ENCODE results near the gene HRH2.
"Not testable (repeated sequence)": the region's sequence is repeated elsewhere in the genome, so short reads cannot be mapped to it uniquely, and the experiment has no call there.

The HRH2 gene

GRCh38 chr5:175742290-175742994 is 84.6 kb downstream of the HRH2 start:
- H3K27me3 Mint-ChIP-seq, result peaks cover 17% of the 10 kb centered on the region
- no peaks in the 10 kb centered on the region for H3K36me3 Mint-ChIP-seq
- H3K4me1 Mint-ChIP-seq, result no peaks in the 10 kb centered on the region
- no peaks in the 10 kb centered on the region for H3K9me3 Mint-ChIP-seq
- H3K4me3 Mint-ChIP-seq, result no peak overlapping the region
- no peak overlapping the region for H3K27ac Mint-ChIP-seq

GRCh38 chr5:175743676-175744210 is 85.9 kb downstream of the HRH2 start:
- no peaks in the 10 kb centered on the region for H3K36me3 Mint-ChIP-seq

GRCh38 chr5:175745210-175745609 is 87.3 kb downstream of the HRH2 start:
- Mint-ChIP-seq H3K4me1 (no peaks in the 10 kb centered on the region), H3K4me3 (no peak overlapping the region), H3K36me3 (no peaks in the 10 kb centered on the region), H3K27ac (no peak overlapping the region), H3K9me3 (no peaks in the 10 kb centered on the region), H3K27me3 (peaks cover 14% of the 10 kb centered on the region)

More at GRCh38 chr5:175743676-175744210, 85.9 kb downstream of the HRH2 start:
- H3K9me3 Mint-ChIP-seq, result no peaks in the 10 kb centered on the region
- H3K27me3 Mint-ChIP-seq, result peaks cover 17% of the 10 kb centered on the region
- H3K4me3 Mint-ChIP-seq, result no peak overlapping the region
- no peak overlapping the region for H3K27ac Mint-ChIP-seq
- no peaks in the 10 kb centered on the region for H3K4me1 Mint-ChIP-seq

- no peaks in the 10 kb centered on the region for H3K4me1 Mint-ChIP-seq
- H3K36me3 Mint-ChIP-seq, result no peaks in the 10 kb centered on the region
- no peak overlapping the region for H3K4me3 Mint-ChIP-seq
- no peak overlapping the region for H3K27ac Mint-ChIP-seq
- H3K9me3 Mint-ChIP-seq, result no peaks in the 10 kb centered on the region
- peaks cover 14% of the 10 kb centered on the region for H3K27me3 Mint-ChIP-seq
Observed at GRCh38 chr5:175746851-175747250, 89.0 kb downstream of the HRH2 start.

GRCh38 chr5:175747539-175748060 is 89.7 kb downstream of the HRH2 start:
- Mint-ChIP-seq H3K27me3 (peaks cover 17% of the 10 kb centered on the region), H3K4me1 (no peaks in the 10 kb centered on the region), H3K36me3 (no peaks in the 10 kb centered on the region), H3K4me3 (no peak overlapping the region), H3K27ac (no peak overlapping the region), H3K9me3 (no peaks in the 10 kb centered on the region)

- Mint-ChIP-seq H3K27ac (no peak overlapping the region), H3K4me1 (no peaks in the 10 kb centered on the region), H3K27me3 (peaks cover 14% of the 10 kb centered on the region), H3K4me3 (no peak overlapping the region), H3K36me3 (no peaks in the 10 kb centered on the region), H3K9me3 (no peaks in the 10 kb centered on the region)
Observed at GRCh38 chr5:175748650-175749049, 90.8 kb downstream of the HRH2 start.

GRCh38 chr5:175749591-175749990 is 91.7 kb downstream of the HRH2 start:
- peaks cover 19% of the 10 kb centered on the region for H3K27me3 Mint-ChIP-seq
- H3K4me1 Mint-ChIP-seq, result no peaks in the 10 kb centered on the region
- no peaks in the 10 kb centered on the region for H3K36me3 Mint-ChIP-seq
- H3K27ac Mint-ChIP-seq, result no peak overlapping the region
- H3K4me3 Mint-ChIP-seq, result no peak overlapping the region
- H3K9me3 Mint-ChIP-seq, result no peaks in the 10 kb centered on the region

GRCh38 chr5:175750511-175750931 is 92.7 kb downstream of the HRH2 start:
- H3K36me3 Mint-ChIP-seq, result no peaks in the 10 kb centered on the region
- H3K4me1 Mint-ChIP-seq, result no peaks in the 10 kb centered on the region
- H3K27ac Mint-ChIP-seq, result no peak overlapping the region
- no peak overlapping the region for H3K4me3 Mint-ChIP-seq
- peaks cover 27% of the 10 kb centered on the region for H3K27me3 Mint-ChIP-seq
- H3K9me3 Mint-ChIP-seq, result no peaks in the 10 kb centered on the region

GRCh38 chr5:175751369-175751768 is 93.5 kb downstream of the HRH2 start:
- H3K27me3 Mint-ChIP-seq, result peaks cover 29% of the 10 kb centered on the region
- H3K36me3 Mint-ChIP-seq, result no peaks in the 10 kb centered on the region
- H3K4me1 Mint-ChIP-seq, result no peaks in the 10 kb centered on the region
- no peak overlapping the region for H3K27ac Mint-ChIP-seq
- H3K4me3 Mint-ChIP-seq, result no peak overlapping the region
- no peaks in the 10 kb centered on the region for H3K9me3 Mint-ChIP-seq

- no peaks in the 10 kb centered on the region for H3K4me1 Mint-ChIP-seq
- H3K27me3 Mint-ChIP-seq, result peaks cover 35% of the 10 kb centered on the region
- no peak overlapping the region for H3K4me3 Mint-ChIP-seq
- H3K27ac Mint-ChIP-seq, result peak overlapping the region; percentile 48
- no peaks in the 10 kb centered on the region for H3K36me3 Mint-ChIP-seq
- no peaks in the 10 kb centered on the region for H3K9me3 Mint-ChIP-seq
Observed at GRCh38 chr5:175752826-175753535, 95.1 kb downstream of the HRH2 start.

- Mint-ChIP-seq H3K27me3 (peaks cover 35% of the 10 kb centered on the region), H3K9me3 (peaks cover 2% of the 10 kb centered on the region), H3K4me3 (no peak overlapping the region), H3K27ac (no peak overlapping the region), H3K36me3 (no peaks in the 10 kb centered on the region), H3K4me1 (no peaks in the 10 kb centered on the region)
Observed at GRCh38 chr5:175753536-175754402, 95.9 kb downstream of the HRH2 start.

GRCh38 chr5:175759991-175760390 is 102.1 kb downstream of the HRH2 start:
- H3K36me3 Mint-ChIP-seq, H3K27ac Mint-ChIP-seq, H3K4me3 Mint-ChIP-seq, H3K4me1 Mint-ChIP-seq: not testable (repeated sequence)
- peaks cover 22% of the 10 kb centered on the region for H3K27me3 Mint-ChIP-seq
- H3K9me3 Mint-ChIP-seq, result peaks cover 17% of the 10 kb centered on the region

Data from activated naive CD4-positive, alpha-beta T cell treated with anti-CD3 and anti-CD28 coated beads, Interleukin-2, amount 50 U/mL, for 24 hours (primary cell).